ENCODE data around the gene ELP5.

The ELP5 gene

DNA sequence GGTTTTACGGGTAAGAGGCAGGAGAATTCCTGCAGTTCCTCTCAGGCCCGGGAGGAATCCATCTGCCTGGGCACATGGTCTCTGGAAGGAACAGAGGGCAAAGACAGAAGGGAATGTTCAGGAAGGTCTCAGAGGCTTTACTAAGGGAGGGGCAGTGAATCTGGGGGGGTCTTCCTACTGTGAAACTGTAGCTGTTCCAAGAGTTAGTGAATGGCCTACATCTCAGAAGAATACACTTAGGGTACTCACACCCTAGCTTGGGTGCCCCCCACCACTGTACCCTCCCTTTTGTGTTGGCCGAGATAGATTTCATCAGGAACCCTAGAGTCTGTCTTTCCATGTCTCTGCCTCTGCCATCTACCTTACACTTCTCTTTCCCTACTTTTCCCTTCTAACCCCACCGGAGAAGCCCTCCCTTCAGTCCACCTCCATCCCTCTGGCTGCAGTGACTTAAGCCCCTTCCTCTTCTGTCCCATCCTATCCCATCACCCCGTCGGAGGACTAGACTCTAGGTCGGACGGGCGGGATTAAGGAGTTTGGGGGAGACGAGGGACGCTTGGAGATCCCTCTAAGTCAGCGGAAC lies 32.7 kb upstream of the ELP5 start:
- DNase-seq = no peak

DNA sequence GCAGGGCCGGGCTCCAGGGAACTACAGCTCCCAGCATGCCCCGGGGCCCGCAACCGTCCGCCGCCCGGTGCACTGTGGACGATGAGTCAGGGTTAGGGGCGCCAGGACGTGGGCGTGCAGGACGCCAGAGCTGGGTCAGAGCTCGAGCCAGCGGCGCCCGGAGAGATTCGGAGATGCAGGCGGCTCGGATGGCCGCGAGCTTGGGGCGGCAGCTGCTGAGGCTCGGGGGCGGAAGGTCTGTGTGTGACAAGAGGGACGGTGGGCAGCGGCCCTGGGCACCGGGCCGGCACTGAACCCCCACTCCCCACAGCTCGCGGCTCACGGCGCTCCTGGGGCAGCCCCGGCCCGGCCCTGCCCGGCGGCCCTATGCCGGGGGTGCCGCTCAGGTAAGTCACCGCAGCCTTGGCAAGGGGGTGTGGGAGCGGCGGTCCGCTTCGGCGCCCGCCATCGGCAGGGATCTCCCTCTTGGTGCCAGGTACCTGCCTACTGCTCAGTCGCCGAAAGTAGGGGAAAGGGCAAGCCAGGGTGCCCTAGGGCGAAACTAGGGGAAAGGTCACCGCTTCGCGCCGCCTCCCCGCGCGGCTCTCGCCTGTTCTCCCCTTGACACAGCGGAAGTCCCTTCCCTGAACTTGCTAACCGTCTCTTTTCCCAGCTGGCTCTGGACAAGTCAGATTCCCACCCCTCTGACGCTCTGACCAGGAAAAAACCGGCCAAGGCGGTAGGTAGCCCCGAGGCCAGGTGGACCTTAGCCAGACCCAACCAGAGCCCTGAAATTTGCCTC lies 32.0 kb upstream of the ELP5 start, which contains the start of the genes ACADVL and DLG4:
Gene ACADVL (plus strand): TSS at position 127 of the 781 bp plus-strand sequence. CDS start 47 bp downstream, at position 174.
Gene DLG4 (minus strand): TSS at position 25 of the 781 bp plus-strand sequence.
- peak; percentile 89 for DNase-seq

DNA sequence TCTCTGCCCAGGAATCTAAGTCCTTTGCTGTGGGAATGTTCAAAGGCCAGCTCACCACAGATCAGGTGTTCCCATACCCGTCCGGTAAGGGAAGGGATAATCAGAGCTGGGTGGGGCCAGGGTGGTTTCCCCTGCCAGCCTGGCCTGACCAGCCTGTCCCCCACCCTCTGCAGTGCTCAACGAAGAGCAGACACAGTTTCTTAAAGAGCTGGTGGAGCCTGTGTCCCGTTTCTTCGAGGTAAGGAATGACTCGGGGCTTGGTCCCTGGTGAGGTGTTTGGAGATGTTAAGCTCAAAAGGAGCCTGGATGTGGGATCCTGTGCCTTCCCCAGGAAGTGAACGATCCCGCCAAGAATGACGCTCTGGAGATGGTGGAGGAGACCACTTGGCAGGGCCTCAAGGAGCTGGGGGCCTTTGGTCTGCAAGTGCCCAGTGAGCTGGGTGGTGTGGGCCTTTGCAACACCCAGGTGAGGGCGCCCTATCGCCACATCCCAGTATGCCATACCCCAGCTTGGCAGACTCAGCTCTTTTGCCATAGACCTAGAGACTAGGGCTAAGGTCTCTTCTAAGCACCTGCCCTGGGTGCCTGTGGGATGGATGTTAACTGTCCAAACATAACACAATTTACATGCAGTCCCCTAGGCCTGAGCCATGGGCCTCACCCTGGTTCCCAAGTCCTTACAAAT lies 31.3 kb upstream of the ELP5 start:
- DNase-seq = peak; percentile 79

DNA sequence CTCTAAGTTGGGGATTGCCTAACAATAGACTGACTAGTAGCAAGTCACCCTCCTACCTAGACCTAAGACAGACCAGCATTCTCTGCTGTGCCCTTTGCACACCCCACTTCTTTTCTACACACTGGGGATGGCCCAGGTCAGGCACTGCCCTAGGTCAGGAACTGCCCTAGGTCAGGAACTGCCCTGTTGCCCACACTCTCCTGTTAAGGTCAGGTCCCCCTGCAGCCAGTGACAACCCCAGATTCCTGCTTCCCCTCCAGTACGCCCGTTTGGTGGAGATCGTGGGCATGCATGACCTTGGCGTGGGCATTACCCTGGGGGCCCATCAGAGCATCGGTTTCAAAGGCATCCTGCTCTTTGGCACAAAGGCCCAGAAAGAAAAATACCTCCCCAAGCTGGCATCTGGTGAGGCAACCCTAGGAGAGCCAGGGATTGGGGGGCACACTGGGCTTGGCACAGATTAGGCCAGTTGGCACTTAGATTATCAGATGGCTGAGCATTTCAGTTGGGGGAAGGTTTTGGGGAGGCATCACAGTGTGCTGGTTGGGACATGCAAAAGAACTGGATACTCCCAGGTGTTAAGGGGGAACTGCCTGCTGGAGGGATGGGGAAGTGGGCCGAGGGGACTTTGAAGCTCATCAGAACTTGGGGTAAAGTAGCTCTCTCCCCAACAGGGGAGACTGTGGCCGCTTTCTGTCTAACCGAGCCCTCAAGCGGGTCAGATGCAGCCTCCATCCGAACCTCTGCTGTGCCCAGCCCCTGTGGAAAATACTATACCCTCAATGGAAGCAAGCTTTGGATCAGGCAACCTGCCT lies 30.5 kb upstream of the ELP5 start:
- no peak for DNase-seq

DNA sequence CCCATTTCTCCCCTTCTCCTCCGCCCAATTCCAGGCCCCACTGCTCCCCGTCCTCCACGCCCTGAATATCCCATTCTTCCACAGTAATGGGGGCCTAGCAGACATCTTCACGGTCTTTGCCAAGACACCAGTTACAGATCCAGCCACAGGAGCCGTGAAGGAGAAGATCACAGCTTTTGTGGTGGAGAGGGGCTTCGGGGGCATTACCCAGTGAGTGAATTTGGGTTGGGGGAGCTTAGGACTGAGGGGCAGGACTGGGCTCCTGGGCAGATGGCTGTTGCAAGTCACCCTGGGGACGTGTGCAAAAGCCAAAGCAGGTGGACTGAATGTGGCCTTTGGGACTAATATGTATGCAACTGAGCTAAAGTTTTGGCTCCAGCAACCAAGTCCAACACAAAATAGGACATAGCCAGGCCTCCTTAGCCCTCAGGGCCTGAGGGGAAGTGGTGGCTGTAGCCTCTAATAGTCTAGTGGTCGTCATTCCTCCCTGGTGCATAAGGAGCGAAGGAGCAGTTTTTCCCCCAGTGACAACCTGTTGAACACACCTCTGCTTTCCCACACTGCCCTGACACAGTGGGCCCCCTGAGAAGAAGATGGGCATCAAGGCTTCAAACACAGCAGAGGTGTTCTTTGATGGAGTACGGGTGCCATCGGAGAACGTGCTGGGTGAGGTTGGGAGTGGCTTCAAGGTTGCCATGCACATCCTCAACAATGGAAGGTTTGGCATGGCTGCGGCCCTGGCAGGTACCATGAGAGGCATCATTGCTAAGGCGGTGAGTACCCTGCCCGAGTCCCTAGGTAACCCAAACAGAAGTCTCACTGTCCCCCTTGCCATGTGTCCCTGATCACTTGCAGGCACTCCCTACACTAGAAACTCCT lies 29.7 kb upstream of the ELP5 start:
- no peak for DNase-seq

DNA sequence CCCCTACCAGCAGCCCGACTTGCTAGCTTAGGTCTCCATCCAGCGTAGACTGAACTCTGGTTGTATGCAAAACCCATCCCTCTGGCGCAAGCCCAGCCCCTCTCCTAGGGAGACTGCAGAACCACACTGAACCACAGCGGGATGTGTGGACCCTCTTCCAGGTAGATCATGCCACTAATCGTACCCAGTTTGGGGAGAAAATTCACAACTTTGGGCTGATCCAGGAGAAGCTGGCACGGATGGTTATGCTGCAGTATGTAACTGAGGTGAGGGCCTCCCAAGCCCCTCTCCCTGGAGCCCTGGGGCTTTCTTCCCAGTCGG lies 29.1 kb upstream of the ELP5 start:
- no peak for DNase-seq

DNA sequence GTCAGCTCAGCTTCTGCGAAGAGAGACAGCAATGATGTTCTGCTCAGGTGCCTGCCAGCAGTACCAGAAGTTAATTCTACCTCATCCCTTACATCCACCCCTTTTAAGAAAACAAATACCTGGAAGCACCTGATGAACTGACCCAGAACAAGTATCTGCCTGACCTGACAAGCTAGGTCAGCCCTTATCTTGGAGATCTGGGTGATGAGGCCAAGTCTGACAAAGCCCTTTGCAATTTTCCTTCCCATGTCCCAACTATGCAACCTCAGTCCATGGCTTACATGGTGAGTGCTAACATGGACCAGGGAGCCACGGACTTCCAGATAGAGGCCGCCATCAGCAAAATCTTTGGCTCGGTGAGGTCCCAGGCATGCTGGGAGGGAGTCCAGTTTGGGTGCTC lies 28.6 kb upstream of the ELP5 start:
- DNase-seq = no peak

DNA sequence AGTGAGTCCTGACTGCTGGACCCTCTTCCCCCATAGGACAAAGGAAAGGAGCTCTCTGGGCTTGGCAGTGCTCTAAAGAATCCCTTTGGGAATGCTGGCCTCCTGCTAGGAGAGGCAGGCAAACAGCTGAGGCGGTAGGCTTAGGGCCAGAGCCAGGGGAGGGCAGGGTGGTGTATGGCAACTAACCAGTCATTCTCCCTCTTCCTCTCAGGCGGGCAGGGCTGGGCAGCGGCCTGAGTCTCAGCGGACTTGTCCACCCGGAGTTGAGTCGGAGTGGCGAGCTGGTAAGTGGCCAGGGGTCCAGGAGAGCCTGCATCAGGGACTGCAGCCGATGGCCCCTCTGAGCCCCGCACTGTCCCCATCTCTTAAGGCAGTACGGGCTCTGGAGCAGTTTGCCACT lies 27.9 kb upstream of the ELP5 start:
- DNase-seq = no peak

DNA sequence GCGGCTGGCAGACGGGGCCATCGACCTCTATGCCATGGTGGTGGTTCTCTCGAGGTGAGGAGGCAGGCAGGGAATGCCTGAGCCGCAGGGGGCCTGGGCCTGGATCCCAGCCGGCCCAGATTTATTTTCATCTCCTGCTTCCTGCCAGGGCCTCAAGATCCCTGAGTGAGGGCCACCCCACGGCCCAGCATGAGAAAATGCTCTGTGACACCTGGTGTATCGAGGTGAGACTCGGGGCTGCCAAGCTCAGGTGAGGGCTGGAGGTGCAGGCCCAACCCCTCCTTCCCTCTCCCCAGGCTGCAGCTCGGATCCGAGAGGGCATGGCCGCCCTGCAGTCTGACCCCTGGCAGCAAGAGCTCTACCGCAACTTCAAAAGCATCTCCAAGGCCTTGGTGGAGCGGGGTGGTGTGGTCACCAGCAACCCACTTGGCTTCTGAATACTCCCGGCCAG lies 27.3 kb upstream of the ELP5 start:
- DNase-seq = no peak

DNA sequence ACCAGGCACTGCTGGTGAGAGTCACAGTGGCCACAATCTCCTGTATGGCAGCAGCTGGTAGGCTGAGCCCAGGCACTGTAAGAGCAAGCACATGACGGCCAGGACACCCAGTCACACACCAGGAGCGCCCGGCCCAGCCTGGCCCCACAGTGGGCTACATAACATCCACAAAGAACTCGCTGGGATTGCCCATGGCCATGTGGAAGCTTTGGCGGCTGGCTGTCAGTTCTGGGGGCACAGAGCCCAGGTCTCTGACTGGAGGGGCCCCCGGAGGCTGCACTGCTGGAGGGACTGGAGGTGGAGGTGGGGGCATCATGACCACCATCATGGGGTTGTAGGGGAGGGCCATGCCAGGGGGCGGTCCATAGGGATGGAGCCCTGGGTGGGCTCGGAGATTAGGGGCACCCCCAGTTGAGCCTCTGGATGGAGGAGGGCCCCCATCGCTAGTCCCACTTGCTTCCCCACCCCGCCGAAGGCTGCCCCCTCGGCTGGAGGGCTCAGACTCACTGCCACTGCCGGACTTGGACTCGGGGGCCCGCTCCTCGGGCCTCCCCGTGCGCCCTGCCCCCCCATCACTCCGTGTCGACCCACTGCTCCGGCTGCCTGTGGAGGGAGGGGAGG lies 26.2 kb upstream of the ELP5 start:
- DNase-seq = no peak

DNA sequence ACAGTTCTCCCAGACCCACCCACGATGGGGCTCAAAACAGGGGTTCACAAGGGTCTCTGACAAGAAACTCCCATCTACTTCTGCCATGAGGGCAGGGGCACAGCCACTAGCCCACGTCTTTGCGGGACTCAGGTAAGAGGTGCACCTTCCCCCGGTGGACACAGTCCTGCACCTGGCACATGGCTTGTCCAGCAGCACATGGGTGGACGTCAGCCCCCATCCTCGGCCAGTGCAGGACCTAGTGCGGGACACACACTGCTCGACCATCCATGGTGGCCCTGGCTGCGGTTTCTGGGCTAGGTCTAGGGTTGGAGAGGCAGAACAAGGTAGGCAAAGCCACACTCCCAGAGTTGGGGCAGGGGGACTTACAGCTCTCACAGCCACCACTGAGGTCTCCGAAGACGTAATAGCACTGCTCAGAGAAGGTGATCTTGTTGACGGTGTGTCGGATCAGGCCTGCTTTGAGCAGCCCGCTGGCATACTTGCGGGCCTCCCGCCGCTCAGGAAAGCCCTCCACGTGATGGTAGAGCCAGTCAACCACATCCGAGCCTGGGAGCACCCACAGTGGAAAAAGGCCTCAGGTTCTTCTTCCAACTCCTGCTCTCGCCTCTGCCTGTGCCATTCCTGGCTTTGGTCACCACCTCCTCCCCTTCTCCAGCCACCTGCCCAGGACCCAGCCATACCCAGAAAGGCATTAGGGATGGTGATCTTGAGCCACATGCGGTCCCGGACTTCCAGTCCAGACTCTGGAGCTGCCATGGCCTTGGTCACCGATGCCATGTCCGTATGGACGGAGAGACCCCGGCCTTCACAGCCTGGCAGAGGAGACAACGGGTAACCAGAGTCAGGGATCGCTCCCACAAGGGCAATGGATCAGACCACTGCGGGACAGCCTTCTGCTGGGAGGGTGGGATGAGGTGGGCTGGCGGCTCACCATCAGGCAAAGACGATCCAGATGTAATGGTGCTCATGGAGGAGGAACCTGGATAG lies 25.0 kb upstream of the ELP5 start:
- DNase-seq = no peak

DNA sequence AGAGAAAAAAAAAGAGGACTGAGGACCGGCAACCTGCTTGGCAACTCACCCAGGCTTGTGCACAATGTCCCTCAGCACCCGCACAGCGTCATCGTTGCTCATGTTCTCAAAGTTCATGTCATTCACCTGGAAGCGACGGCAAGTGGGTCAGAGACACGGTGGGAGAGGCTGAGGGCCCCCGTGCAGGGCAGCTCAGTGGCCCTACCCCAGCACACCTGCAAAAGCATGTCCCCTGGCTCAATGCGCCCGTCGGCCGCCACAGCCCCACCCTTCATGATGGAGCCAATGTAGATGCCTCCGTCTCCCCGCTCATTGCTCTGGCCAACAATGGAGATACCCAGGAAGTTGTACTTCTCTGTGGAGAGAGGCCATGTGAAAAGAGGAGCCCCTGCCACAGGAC lies 23.1 kb upstream of the ELP5 start:
- no peak for DNase-seq

DNA sequence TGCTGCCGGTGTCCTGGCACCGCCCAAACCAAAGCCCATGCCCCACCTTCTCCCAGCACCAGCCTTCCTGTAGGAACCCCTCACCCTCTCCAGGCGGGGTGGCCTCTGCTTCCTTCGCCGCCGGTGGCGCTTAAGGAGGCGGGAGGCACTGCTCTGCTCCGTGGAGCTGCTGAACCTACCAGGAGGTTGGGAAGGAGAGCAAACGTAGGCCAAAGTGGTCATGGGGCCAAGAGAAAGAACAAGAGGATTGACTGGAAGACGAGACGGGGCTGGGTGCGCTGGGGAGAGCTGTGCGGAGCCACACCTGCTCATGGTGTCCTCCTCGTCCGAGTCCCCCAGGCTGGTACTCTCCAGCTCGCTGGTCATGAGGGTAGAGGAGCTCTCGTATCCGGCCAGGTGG lies 22.5 kb upstream of the ELP5 start:
- DNase-seq = no peak

DNA sequence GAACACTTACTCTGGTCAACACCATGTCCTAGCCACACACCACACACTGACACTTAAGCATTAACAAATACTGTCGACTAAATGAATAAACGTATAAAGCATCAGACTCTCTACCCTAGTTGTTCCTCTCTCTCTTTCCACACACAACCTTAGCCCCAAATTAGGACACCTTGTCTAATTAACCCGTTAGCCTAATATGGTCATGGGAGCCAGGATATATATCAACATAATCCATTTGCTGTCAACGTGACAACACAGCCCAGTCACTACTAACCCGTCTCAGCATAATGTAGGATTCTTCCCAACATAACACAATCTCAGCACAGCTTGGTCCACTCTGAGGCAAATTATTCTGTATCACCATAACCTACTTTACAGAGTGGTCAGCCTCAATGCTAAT lies 19.9 kb upstream of the ELP5 start:
- no peak for DNase-seq

DNA sequence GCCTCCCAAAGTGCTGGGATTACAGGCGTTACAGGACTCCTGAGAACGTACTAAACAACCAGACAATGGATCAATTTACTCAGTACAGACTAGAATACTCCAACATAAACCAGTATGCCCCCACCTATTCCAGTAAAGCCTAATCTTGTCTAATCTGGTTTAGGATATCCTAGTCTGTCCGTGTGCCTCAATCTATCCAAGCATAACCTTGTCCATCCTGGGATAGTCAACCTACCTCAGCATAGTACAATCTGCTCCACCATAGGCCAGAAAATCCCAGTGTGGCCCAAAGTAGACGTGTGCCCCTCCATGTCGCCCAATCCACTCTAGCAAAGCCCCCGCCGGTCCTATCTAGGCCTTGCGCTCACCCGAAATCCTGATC lies 18.3 kb upstream of the ELP5 start:
- no peak for DNase-seq

DNA sequence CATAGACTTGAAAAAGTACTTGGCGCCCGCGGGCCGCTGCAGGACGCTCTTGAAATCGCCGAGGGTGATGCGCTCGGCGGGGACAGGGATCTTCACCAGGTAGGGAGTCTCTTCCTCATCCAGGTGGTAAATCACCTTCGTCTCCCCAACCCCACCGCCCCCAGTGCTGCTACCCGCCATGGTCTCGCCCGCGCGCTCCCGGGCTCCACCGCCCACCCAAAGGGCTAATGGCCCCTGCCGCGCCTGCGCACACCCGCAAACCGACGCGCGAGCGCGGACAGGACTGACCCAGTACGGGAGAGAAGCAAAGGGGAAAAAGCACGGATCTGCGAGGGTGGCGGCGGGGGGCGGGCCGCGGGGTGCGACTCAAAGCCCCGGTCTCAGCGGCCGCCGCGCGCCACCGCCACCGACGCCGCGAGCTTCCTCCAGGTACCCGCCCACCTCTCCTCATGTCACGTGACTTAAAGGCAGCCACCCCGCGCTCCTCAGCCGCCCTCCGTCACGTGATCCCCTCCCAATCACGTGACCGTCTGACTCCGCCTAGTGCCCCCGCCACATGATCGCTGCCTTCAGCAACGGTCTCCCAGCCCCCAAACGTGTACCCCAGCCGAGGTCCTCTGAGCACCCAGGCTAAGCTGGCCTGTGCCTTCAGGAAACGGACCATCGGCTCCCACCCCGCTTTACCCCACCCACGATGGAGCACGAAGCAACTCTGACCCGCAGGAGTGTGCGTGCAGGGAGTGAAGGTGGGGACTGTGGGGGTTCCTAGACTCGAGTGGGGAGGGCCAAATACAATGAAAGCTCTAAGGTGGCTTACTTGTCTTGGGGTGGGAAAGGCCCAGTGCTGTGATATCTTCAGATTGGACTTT lies 17.7 kb upstream of the ELP5 start, which contains the start of gene DVL2:
Gene DVL2 (minus strand): TSS at position 435 of the 869 bp plus-strand sequence. CDS start 255 bp downstream, at position 180.
- DNase-seq = peak; percentile 96

DNA sequence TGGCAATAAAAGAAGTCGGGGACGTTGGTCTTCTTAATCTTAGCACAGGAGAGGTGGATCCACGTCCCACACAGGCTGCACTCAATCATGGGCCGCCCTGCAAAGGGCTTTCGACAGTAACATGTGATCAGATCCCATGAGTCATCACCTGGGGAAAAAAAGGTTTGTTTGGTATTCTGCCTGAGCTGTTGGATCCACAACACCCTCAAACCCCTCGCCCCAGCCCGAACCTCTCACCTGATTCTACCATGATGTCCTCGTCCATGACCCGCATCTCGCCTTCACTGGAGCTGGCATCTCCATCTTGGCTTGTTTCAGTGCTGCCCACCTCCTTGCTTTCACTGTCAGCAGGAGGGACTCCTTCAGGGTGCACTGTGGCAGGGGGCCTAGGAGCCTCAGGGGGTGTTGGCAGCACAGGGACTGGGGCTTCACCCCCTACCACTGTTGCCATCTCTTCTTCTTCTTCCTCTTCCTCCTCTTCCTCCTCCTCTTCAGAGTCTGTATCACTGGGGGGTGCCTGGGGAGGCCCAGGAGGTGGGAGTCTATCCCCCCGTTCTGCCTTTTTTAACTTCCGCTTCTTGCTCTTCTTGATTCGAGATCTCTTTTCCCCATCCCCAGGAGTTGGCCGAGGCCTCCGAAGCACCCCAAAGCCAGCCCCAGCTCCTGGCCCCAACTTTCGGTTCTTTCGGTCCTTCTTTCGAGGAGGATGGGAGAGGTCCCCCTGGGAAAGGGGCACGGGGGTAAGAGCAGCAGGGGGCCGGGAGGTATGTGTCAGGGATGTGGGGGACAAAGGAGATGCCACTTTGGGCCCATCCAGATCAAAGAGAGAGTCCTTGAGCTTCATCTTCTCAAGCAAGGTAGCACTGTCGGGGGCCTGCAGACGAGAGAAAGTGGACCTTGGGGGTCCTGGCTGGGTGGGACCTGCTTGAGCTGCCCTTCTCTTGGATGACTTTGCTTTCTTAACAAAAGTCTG lies 16.0 kb upstream of the ELP5 start:
- no peak for DNase-seq

DNA sequence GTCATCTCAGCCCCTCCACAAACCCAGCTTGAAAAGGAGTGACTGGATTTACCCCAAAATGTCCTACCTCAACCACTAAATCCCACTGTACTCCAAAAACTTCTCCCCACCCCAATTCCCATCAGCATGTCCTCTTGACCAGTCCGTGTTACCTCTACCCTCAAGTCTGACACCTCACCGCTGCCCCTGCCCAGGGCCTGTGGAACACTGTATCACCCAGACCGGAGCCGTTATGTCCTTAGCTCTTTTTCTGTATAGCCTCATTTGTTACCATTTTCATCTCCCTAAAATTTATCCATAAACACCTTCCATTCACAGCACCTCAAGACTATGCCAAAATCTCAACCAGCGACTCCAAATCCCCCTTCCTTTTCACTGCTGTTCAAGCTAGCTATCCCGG lies 15.2 kb upstream of the ELP5 start:
- DNase-seq = no peak
